ENCODE data around the gene ARSJ. TPM values are rescaled to one million over a fixed set of nuclear protein-coding genes. Genes with fewer than 3 reads are reported as not detected.

ARSJ gene
- total RNA-seq, 6 experiments from 2014 or later, result 33.4 to 40.6 (median 36.1) TPM

DNA sequence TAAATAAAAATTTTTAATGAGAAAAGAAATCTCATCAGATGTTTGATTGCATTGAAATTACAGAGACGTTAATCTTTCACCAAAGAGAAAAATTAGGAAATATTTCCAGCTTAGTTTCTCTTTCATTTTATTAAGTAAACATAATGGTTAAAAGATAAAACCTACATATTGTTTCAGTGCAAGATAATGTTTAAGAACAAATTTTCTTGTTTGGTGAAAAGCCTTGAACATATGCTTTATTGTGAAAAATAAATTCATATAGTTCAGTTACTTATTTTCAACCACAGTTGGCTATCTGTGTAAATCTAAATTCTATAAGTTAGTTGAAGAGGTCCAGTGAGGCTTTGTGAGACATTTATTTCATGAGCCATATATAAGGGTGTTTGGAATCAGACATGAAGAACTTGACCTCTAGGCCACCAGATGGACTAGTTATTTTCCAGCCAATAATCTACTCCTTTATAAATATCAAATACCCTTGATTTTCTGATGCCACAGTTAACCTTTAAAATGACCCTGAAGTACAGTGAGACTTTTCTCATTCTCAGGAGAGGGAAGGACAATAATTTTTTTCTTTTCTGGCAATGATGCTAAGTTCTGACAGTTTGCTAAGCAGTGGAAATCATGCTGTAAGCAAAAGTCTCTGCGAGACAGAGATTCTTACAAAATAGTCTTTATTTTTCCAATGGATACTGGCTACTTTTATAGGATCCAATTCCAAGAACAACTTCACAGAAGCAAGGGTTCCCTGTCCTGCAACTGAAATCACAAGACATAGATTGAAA lies 2.5 kb downstream of the ARSJ start:
- TF ChIP-seq, protein P1, sequence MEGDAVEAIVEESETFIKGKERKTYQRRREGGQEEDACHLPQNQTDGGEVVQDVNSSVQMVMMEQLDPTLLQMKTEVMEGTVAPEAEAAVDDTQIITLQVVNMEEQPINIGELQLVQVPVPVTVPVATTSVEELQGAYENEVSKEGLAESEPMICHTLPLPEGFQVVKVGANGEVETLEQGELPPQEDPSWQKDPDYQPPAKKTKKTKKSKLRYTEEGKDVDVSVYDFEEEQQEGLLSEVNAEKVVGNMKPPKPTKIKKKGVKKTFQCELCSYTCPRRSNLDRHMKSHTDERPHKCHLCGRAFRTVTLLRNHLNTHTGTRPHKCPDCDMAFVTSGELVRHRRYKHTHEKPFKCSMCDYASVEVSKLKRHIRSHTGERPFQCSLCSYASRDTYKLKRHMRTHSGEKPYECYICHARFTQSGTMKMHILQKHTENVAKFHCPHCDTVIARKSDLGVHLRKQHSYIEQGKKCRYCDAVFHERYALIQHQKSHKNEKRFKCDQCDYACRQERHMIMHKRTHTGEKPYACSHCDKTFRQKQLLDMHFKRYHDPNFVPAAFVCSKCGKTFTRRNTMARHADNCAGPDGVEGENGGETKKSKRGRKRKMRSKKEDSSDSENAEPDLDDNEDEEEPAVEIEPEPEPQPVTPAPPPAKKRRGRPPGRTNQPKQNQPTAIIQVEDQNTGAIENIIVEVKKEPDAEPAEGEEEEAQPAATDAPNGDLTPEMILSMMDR (IDR thresholded peaks at IDR 0.05), result no peak
- H3K36me3 Mint-ChIP-seq (ENCODE audit: low read depth), result peaks cover 49% of the 10 kb centered on the region
- H3K27ac Mint-ChIP-seq, result peak overlapping the region; percentile 94
- H3K4me3 Mint-ChIP-seq, result peak overlapping the region; percentile 92
- peaks cover 15% of the 10 kb centered on the region; the same call in 1 of the 2 replicates for H3K9me3 Mint-ChIP-seq
- peaks cover 2% of the 10 kb centered on the region; the same call in 1 of the 2 replicates for H3K27me3 Mint-ChIP-seq (ENCODE audit: insufficient read depth)
- no peak for DNase-seq
- H3K4me1 Mint-ChIP-seq (ENCODE audit: low read depth), result peaks cover 60% of the 10 kb centered on the region

DNA sequence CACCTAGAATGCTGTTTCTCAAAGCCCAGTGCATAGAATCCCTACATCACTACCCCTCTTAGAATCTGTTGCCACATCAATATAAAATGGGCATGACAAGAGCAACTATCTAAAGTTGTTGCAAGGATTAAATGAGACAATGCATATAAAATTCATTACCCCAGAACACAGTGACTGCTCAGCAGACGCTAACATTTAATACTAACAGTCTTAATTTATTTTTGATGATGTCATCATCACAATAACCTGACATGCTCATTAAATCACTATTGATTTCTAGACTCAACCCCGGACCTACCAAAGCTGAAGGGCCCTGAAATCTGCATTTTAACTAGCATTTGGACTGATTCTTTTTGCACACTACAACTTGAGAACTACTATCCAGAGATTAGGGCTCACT lies 3.9 kb downstream of the ARSJ start:
- peaks cover 15% of the 10 kb centered on the region; the same call in 1 of the 2 replicates for H3K9me3 Mint-ChIP-seq
- peaks cover 49% of the 10 kb centered on the region for H3K36me3 Mint-ChIP-seq (ENCODE audit: low read depth)
- peaks cover 55% of the 10 kb centered on the region for H3K4me1 Mint-ChIP-seq (ENCODE audit: low read depth)
- peak overlapping the region; percentile 52 for H3K27ac Mint-ChIP-seq
- peaks cover 2% of the 10 kb centered on the region; the same call in 1 of the 2 replicates for H3K27me3 Mint-ChIP-seq (ENCODE audit: insufficient read depth)
- TF ChIP-seq, protein P1 (IDR thresholded peaks at IDR 0.05), result no peak
- peak overlapping the region; percentile 92 for H3K4me3 Mint-ChIP-seq
- no peak for DNase-seq

DNA sequence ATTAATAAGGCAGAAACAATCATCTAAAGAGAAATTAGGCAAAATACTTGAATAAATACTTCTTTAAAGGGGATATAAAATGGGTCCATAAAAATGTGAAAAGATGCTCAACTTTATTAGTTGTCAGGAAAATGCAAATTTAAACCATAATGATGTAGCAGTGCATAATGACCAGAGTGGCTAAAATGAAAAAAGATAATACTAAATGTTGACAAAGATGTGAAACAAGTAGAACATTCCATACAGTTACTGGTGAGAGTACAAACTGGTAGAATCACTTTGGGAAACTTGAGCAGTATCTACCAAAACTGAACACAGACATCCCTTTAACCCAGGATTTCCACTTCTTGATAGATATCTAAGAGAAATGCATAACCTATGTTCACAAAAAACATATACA lies 5.0 kb downstream of the ARSJ start:
- H3K9me3 Mint-ChIP-seq, result peaks cover 15% of the 10 kb centered on the region; the same call in 1 of the 2 replicates
- no peak overlapping the region; the same call in 1 of the 2 replicates for H3K4me3 Mint-ChIP-seq
- no peak overlapping the region for H3K27ac Mint-ChIP-seq
- H3K27me3 Mint-ChIP-seq (ENCODE audit: insufficient read depth), result peaks cover 2% of the 10 kb centered on the region; the same call in 1 of the 2 replicates
- H3K4me1 Mint-ChIP-seq (ENCODE audit: low read depth), result peaks cover 62% of the 10 kb centered on the region
- peaks cover 56% of the 10 kb centered on the region for H3K36me3 Mint-ChIP-seq (ENCODE audit: low read depth)
- DNase-seq, result no peak
- TF ChIP-seq, protein P1 (IDR thresholded peaks at IDR 0.05), result no peak

DNA sequence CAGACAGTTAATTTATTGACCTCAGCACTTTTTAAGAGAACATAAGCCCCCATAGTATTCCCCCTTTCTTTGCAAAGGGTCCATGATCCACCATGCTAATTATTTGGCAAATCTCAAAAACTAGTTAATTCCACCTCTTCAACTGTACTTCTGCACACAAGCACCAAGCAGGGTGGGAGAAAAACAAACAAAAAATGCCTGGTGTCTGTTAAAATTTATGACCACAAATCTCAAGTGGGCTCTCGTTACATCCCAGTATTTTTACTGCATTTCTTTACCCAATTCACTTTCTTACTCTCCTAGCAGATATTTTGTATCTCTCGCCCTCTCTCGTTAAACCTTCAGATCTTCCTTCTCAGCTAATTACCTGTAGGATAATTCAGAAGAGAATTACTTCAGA lies 6.1 kb downstream of the ARSJ start:
- Mint-ChIP-seq H3K27ac (peak overlapping the region; percentile 70; the same call in 1 of the 2 replicates), H3K4me3 (peak overlapping the region; percentile 7), H3K36me3 (ENCODE audit: low read depth) (peaks cover 55% of the 10 kb centered on the region), H3K9me3 (peaks cover 15% of the 10 kb centered on the region; the same call in 1 of the 2 replicates), H3K27me3 (ENCODE audit: insufficient read depth) (no peaks in the 10 kb centered on the region; the same call in 1 of the 2 replicates), H3K4me1 (ENCODE audit: low read depth) (peaks cover 72% of the 10 kb centered on the region)
- no peak for DNase-seq
- TF ChIP-seq, protein P1 (IDR thresholded peaks at IDR 0.05), result no peak

DNA sequence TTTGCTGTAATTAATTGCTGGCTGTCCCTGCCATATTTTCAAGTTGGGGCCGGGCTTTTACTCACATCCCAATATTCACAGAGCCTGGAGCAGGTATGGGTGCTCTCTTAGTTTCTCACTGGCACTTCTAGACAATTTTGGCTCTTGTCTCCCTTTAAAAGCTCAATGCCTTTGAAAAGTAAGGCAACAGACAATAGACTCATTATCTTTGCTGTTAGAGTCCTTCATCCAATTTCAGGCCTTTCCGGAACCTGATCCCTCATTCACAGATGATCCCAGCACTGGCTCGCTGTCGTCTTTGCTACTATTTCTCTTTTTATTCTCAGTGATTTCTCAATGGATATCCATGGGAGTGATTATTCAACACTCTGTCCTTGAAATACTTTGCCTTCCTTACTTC lies 6.7 kb downstream of the ARSJ start:
- TF ChIP-seq, protein P1 (IDR thresholded peaks at IDR 0.05), result no peak

More for the DNA sequence above, 6.7 kb downstream of the ARSJ start:
- H3K4me3 Mint-ChIP-seq, result peak overlapping the region; percentile 7; the same call in 1 of the 2 replicates
- H3K9me3 Mint-ChIP-seq, result peaks cover 15% of the 10 kb centered on the region; the same call in 1 of the 2 replicates
- peak overlapping the region; percentile 70 for H3K27ac Mint-ChIP-seq
- no peak for DNase-seq
- H3K27me3 Mint-ChIP-seq (ENCODE audit: insufficient read depth), result no peaks in the 10 kb centered on the region; the same call in 1 of the 2 replicates
- H3K4me1 Mint-ChIP-seq (ENCODE audit: low read depth), result peaks cover 77% of the 10 kb centered on the region
- peaks cover 56% of the 10 kb centered on the region for H3K36me3 Mint-ChIP-seq (ENCODE audit: low read depth)

Measured in HFFc6 (cell line).